ENCODE results near the gene FYN.

Gene FYN

GRCh38 chr6:111722179-111722731 lies 151.0 kb downstream of the FYN start:
- DNase-seq = peak; percentile 75

- DNase-seq = peak; percentile 65
Measured at GRCh38 chr6:111721753-111722154, 151.5 kb downstream of the FYN start.

GRCh38 chr6:111720931-111721496 lies 152.2 kb downstream of the FYN start:
- no peak for DNase-seq

GRCh38 chr6:111718990-111719389 lies 154.3 kb downstream of the FYN start:
- DNase-seq = peak; percentile 58

GRCh38 chr6:111718326-111718725 lies 154.9 kb downstream of the FYN start:
- no peak for DNase-seq

- no peak for DNase-seq
Measured at GRCh38 chr6:111717621-111718020, 155.6 kb downstream of the FYN start.

- no peak for DNase-seq
Measured at GRCh38 chr6:111716325-111716724, 156.9 kb downstream of the FYN start.

GRCh38 chr6:111715321-111715720 lies 157.9 kb downstream of the FYN start:
- no peak for DNase-seq

- DNase-seq = no peak
Measured at GRCh38 chr6:111714416-111715270, 158.6 kb downstream of the FYN start.

GRCh38 chr6:111713811-111714210 lies 159.4 kb downstream of the FYN start:
- no peak for DNase-seq

GRCh38 chr6:111713236-111713635 lies 160.0 kb downstream of the FYN start:
- no peak for DNase-seq

GRCh38 chr6:111711984-111712752 lies 161.1 kb downstream of the FYN start:
- no peak for DNase-seq

- DNase-seq = peak; percentile 82
Measured at GRCh38 chr6:111711476-111711875, 161.8 kb downstream of the FYN start.

- no peak for DNase-seq
Measured at GRCh38 chr6:111710911-111711310, 162.3 kb downstream of the FYN start.

- no peak for DNase-seq
Measured at GRCh38 chr6:111710439-111710838, 162.8 kb downstream of the FYN start.

GRCh38 chr6:111709615-111710398 lies 163.4 kb downstream of the FYN start:
- peak; percentile 91 for DNase-seq

GRCh38 chr6:111709201-111709600 lies 164.1 kb downstream of the FYN start:
- DNase-seq = no peak

GRCh38 chr6:111707773-111708172 lies 165.5 kb downstream of the FYN start:
- DNase-seq = no peak

- no peak for DNase-seq
Measured at GRCh38 chr6:111706841-111707391, 166.3 kb downstream of the FYN start.

GRCh38 chr6:111703723-111704122 lies 169.5 kb downstream of the FYN start:
- DNase-seq = no peak

- no peak for DNase-seq
Measured at GRCh38 chr6:111702268-111702667, 171.0 kb downstream of the FYN start.

- no peak for DNase-seq
Measured at GRCh38 chr6:111701146-111701545, 172.1 kb downstream of the FYN start.
